Measurements from ENCODE around the gene LRRC49. TPM values are rescaled to one million over a fixed set of nuclear protein-coding genes. Genes with fewer than 3 reads are reported as not detected.

The LRRC49 gene
- total RNA-seq, 1 donor from 2014 or later, result 6.8 TPM

- no peak overlapping the region for H3K27ac Mint-ChIP-seq (ENCODE audit: unreplicated experiment)
- no peaks in the 10 kb centered on the region for H3K27me3 ChIP-seq (ENCODE audit: insufficient read depth, low read length)
- H3K4me3 Mint-ChIP-seq (ENCODE audit: unreplicated experiment), result no peak overlapping the region
- no peak for TF ChIP-seq CTCF (IDR thresholded peaks at IDR 0.05; ENCODE audit: insufficient read depth, low read depth, low read length)
- no peak for TF ChIP-seq EZH2 (IDR thresholded peaks at IDR 0.05; ENCODE audit: insufficient read depth, low read length)
- peaks cover 17% of the 10 kb centered on the region for H3K4me1 ChIP-seq (ENCODE audit: insufficient read depth, low read length)
- DNase-seq (ENCODE audit: low read depth) (no peak), FAIRE-seq (no peak)
- no peaks in the 10 kb centered on the region for H3K36me3 ChIP-seq (ENCODE audit: insufficient read depth, low read length)
- H3K9ac ChIP-seq (ENCODE audit: low read length), result no peak overlapping the region
- H3K36me3 Mint-ChIP-seq (ENCODE audit: low read depth, unreplicated experiment), result no peaks in the 10 kb centered on the region
- H3K9me3 ChIP-seq (ENCODE audit: insufficient read depth, low read depth, low read length), result no peaks in the 10 kb centered on the region
- no peak overlapping the region for H3K4me2 ChIP-seq (ENCODE audit: low read length)
- H3K27ac ChIP-seq (ENCODE audit: low read depth, low read length), result no peak overlapping the region
- peaks cover 9% of the 10 kb centered on the region for H3K4me1 Mint-ChIP-seq (ENCODE audit: low read depth, unreplicated experiment)
- no peaks in the 10 kb centered on the region for H3K79me2 ChIP-seq (ENCODE audit: insufficient read depth, low read length)
- peaks cover 8% of the 10 kb centered on the region for H3K27me3 Mint-ChIP-seq (ENCODE audit: low read depth, unreplicated experiment)
- no peaks in the 10 kb centered on the region for H4K20me1 ChIP-seq (ENCODE audit: insufficient read depth, low read length)
- no peak overlapping the region for H2AFZ ChIP-seq (ENCODE audit: low read depth, low read length)
- H3K4me3 ChIP-seq (ENCODE audit: insufficient read depth, low read depth, low read length), result no peak overlapping the region
- peaks cover 12% of the 10 kb centered on the region for H3K9me3 Mint-ChIP-seq (ENCODE audit: unreplicated experiment)
Observed at GRCh38 chr15:71092056-71092600, 199.5 kb downstream of the LRRC49 start.

- Mint-ChIP-seq H3K9me3 (ENCODE audit: unreplicated experiment) (peaks cover 6% of the 10 kb centered on the region), H3K36me3 (ENCODE audit: low read depth, unreplicated experiment) (no peaks in the 10 kb centered on the region), H3K4me1 (ENCODE audit: low read depth, unreplicated experiment) (peaks cover 9% of the 10 kb centered on the region), H3K4me3 (ENCODE audit: unreplicated experiment) (no peak overlapping the region), H3K27ac (ENCODE audit: unreplicated experiment) (peak overlapping the region; percentile 41), H3K27me3 (ENCODE audit: low read depth, unreplicated experiment) (peaks cover 8% of the 10 kb centered on the region)
- H3K9ac ChIP-seq (ENCODE audit: low read length), result no peak overlapping the region
- peak overlapping the region; percentile 36 for H3K4me2 ChIP-seq (ENCODE audit: low read length)
- H3K79me2 ChIP-seq (ENCODE audit: insufficient read depth, low read length), result no peaks in the 10 kb centered on the region
- no peaks in the 10 kb centered on the region for H3K9me3 ChIP-seq (ENCODE audit: insufficient read depth, low read depth, low read length)
- H3K27ac ChIP-seq (ENCODE audit: low read depth, low read length), result peak overlapping the region; percentile 7
- no peaks in the 10 kb centered on the region for H4K20me1 ChIP-seq (ENCODE audit: insufficient read depth, low read length)
- DNase-seq (ENCODE audit: low read depth) (peak; percentile 90), FAIRE-seq (peak; percentile 94)
- H3K4me3 ChIP-seq (ENCODE audit: insufficient read depth, low read depth, low read length), result no peak overlapping the region
- TF ChIP-seq EZH2 (IDR thresholded peaks at IDR 0.05; ENCODE audit: insufficient read depth, low read length) (no peak), CTCF (IDR thresholded peaks at IDR 0.05; ENCODE audit: insufficient read depth, low read depth, low read length) (no peak)
- no peaks in the 10 kb centered on the region for H3K27me3 ChIP-seq (ENCODE audit: insufficient read depth, low read length)
- peaks cover 17% of the 10 kb centered on the region for H3K4me1 ChIP-seq (ENCODE audit: insufficient read depth, low read length)
- H3K36me3 ChIP-seq (ENCODE audit: insufficient read depth, low read length), result no peaks in the 10 kb centered on the region
- no peak overlapping the region for H2AFZ ChIP-seq (ENCODE audit: low read depth, low read length)
Observed at GRCh38 chr15:71093054-71094024, 200.7 kb downstream of the LRRC49 start.

Data from astrocyte (in vitro differentiated cells and primary cell).